ENCODE data around the gene CCNA2. TPM values are rescaled to one million over a fixed set of nuclear protein-coding genes. Genes with fewer than 3 reads are reported as not detected.

Gene CCNA2
- total and polyA plus RNA-seq, 3 donors from 2014 or later: 6.3 to 10.2 (median 8.0) TPM

Other genes with a start within 250 kb of the CCNA2 start
- gene ANXA5, start 126.9 kb downstream of the CCNA2 start, total RNA-seq: 100 to 1,000 TPM; 193 to 264 TPM
- 250 TPM for gene ANXA5, start 126.9 kb downstream of the CCNA2 start, polyA plus RNA-seq (ENCODE audit: insufficient read depth, low read depth, low replicate concordance)
- gene SMIM43, start 58.7 kb downstream of the CCNA2 start, total RNA-seq: under 1 TPM; 0.25 to 0.87 TPM
- 0.30 TPM for gene SMIM43, start 58.7 kb downstream of the CCNA2 start, polyA plus RNA-seq (ENCODE audit: insufficient read depth, low read depth, low replicate concordance)
- gene EXOSC9, start 22.6 kb downstream of the CCNA2 start, total RNA-seq: 10 to 100 TPM; 52.2 to 55.7 TPM
- 74.6 TPM for gene EXOSC9, start 22.6 kb downstream of the CCNA2 start, polyA plus RNA-seq (ENCODE audit: insufficient read depth, low read depth, low replicate concordance)
- gene BBS7, start 46.6 kb upstream of the CCNA2 start, total RNA-seq: 10 to 100 TPM; 18.3 to 23.4 TPM
- gene BBS7, start 46.6 kb upstream of the CCNA2 start, polyA plus RNA-seq (ENCODE audit: insufficient read depth, low read depth, low replicate concordance): 16.7 TPM
- 1 to 10 TPM; 1.9 to 3.7 TPM for gene TRPC3, start 128.2 kb upstream of the CCNA2 start, total RNA-seq
- 0.57 TPM for gene TRPC3, start 128.2 kb upstream of the CCNA2 start, polyA plus RNA-seq (ENCODE audit: insufficient read depth, low read depth, low replicate concordance)